Esophagus squamous epithelium (tissue), 5 donors: ENCODE measurements around the gene ADAMTSL3. TPM values are rescaled to one million over a fixed set of nuclear protein-coding genes. Genes with fewer than 3 reads are reported as not detected.

Experiments
- DNase-seq: peaks from one replicate; lab custom pipeline; 2025; lab: John Stamatoyannopoulos, UW
- H3K27ac ChIP-seq, 4 donors: fragments of 200-600 bp; sonication (generic); one replicate each; pipeline ENCODE4 v1.5.1; 2016 to 2019; ENCODE audit warnings: mild to moderate bottlenecking in 1 of 4
- H3K27me3 ChIP-seq, 4 donors: fragments of 200-600 bp; sonication (generic); 1 replicate in 3 of 4; 2 replicates in 1 of 4; pipeline versions ENCODE4 v1.5.1 to v1.6.0; 2017 to 2021; ENCODE audit warnings: antibody characterized with exemption in 1 of 4
- H3K36me3 ChIP-seq, 3 donors: fragments of 200-600 bp; sonication (generic); one replicate each; pipeline ENCODE4 v1.5.1; 2016 to 2019
- H3K4me1 ChIP-seq, 3 donors: fragments of 200-600 bp; sonication (generic); one replicate each; pipeline ENCODE4 v1.5.1; 2017 to 2019
- H3K4me3 ChIP-seq, 4 donors: fragments of 200-600 bp; sonication (generic); 1 replicate in 3 of 4; 2 replicates in 1 of 4; pipeline ENCODE4 v1.5.1; 2016 to 2019; ENCODE audit warnings: mild to moderate bottlenecking in 2 of 4, moderate library complexity in 1 of 4
- H3K9me3 ChIP-seq, 3 donors: fragments of 200-600 bp; sonication (generic); one replicate each; pipeline ENCODE4 v1.5.1; 2016 to 2019
- POLR2A ChIP-seq, 4 donors: fragments of 450-650 bp; IDR thresholded peaks; one replicate each; pipeline ENCODE4 v1.6.1; 2017; ENCODE audit warnings: antibody characterized with exemption in 4 of 4, mild to moderate bottlenecking in 4 of 4, moderate library complexity in 3 of 4
- WGBS, 2 donors: methylation state at CpG; one replicate each; pipeline ENCODE4 v1.1.5; 2018; 5-methylcytosine and 5-hydroxymethylcytosine counted together
- intact Hi-C: fragments of 100-400 bp; cut with DNase I; formaldehyde crosslinking; loops from one replicate; pipeline ENCODE4 v1.15.0; 2022
- total RNA-seq, 4 donors: library from RNA; depleted of rRNA; stranded (reverse); fragments of >200 nt; gene quantifications; one replicate each; pipeline ENCODE4 v1.1.0, GENCODE V29; 2016
- TF ChIP-seq, protein P1 (sequence below), 6 experiments: fragments of 450-650 bp in 4 of 6; fragments of 200-600 bp in 2 of 6; sonication (generic) in 2 of 6; IDR thresholded peaks; one replicate each; pipeline ENCODE4 v1.5.1; 2016 to 2019; ENCODE audit warnings: antibody characterized with exemption in 6 of 6, mild to moderate bottlenecking in 4 of 6, moderate library complexity in 4 of 6
- donor health status: DM: yes; HTN: yes; CAD: no.

ADAMTSL3 gene
- total RNA-seq, 4 donors from 2014 or later: 0.11 to 3.2 (median 0.79) TPM

- Histone ChIP-seq H3K36me3 (no peaks in the 10 kb centered on the region), H3K4me3 (no peak overlapping the region), H3K4me1 (no peaks in the 10 kb centered on the region), H3K9me3 (no peaks in the 10 kb centered on the region), H3K27ac (no peak overlapping the region), H3K27me3 (no peaks in the 10 kb centered on the region)
- intact Hi-C loops: no loop called here
- WGBS, 2 donors: 49 to 61% methylated on average over 3 of the region's 3 CpGs
- TF ChIP-seq, protein P1, sequence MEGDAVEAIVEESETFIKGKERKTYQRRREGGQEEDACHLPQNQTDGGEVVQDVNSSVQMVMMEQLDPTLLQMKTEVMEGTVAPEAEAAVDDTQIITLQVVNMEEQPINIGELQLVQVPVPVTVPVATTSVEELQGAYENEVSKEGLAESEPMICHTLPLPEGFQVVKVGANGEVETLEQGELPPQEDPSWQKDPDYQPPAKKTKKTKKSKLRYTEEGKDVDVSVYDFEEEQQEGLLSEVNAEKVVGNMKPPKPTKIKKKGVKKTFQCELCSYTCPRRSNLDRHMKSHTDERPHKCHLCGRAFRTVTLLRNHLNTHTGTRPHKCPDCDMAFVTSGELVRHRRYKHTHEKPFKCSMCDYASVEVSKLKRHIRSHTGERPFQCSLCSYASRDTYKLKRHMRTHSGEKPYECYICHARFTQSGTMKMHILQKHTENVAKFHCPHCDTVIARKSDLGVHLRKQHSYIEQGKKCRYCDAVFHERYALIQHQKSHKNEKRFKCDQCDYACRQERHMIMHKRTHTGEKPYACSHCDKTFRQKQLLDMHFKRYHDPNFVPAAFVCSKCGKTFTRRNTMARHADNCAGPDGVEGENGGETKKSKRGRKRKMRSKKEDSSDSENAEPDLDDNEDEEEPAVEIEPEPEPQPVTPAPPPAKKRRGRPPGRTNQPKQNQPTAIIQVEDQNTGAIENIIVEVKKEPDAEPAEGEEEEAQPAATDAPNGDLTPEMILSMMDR (IDR thresholded peaks at IDR 0.05): no peak
- TF ChIP-seq POLR2A (IDR thresholded peaks at IDR 0.05): no peak
- DNase-seq: no peak
Observed at GRCh38 chr15:83665480-83665879, 11.6 kb downstream of the ADAMTSL3 start.

GRCh38 chr15:83670672-83671229 lies 16.8 kb downstream of the ADAMTSL3 start:
- intact Hi-C loops: no loop called here
- H3K27me3 ChIP-seq: no peaks in the 10 kb centered on the region
- 78 to 93% methylated on average over 1 of the region's 1 CpG for WGBS, 2 donors

GRCh38 chr15:83671603-83672002 lies 17.7 kb downstream of the ADAMTSL3 start:
- intact Hi-C loops: no loop called here

More at GRCh38 chr15:83670672-83671229, 16.8 kb downstream of the ADAMTSL3 start:
- no peaks in the 10 kb centered on the region for H3K4me1 ChIP-seq
- H3K36me3 ChIP-seq: no peaks in the 10 kb centered on the region
- TF ChIP-seq POLR2A (IDR thresholded peaks at IDR 0.05): no peak
- TF ChIP-seq, protein P1 (IDR thresholded peaks at IDR 0.05): no peak
- H3K4me3 ChIP-seq: no peak overlapping the region
- no peak overlapping the region for H3K27ac ChIP-seq
- no peaks in the 10 kb centered on the region for H3K9me3 ChIP-seq
- DNase-seq: no peak

GRCh38 chr15:83673385-83673784 lies 19.5 kb downstream of the ADAMTSL3 start:
- Histone ChIP-seq H3K27me3 (no peaks in the 10 kb centered on the region), H3K36me3 (no peaks in the 10 kb centered on the region), H3K27ac (no peak overlapping the region), H3K4me1 (no peaks in the 10 kb centered on the region), H3K4me3 (no peak overlapping the region), H3K9me3 (no peaks in the 10 kb centered on the region)
- TF ChIP-seq, protein P1 (IDR thresholded peaks at IDR 0.05): no peak
- no peak for TF ChIP-seq POLR2A (IDR thresholded peaks at IDR 0.05)
- WGBS, 2 donors: 63 to 89% methylated on average over 1 of the region's 1 CpG
- intact Hi-C loops: no loop called here
- DNase-seq: no peak

More at GRCh38 chr15:83671603-83672002, 17.7 kb downstream of the ADAMTSL3 start:
- Histone ChIP-seq H3K4me3 (no peak overlapping the region), H3K27me3 (no peaks in the 10 kb centered on the region), H3K4me1 (no peaks in the 10 kb centered on the region), H3K36me3 (no peaks in the 10 kb centered on the region), H3K27ac (no peak overlapping the region), H3K9me3 (no peaks in the 10 kb centered on the region)
- 79% methylated on average over 2 of the region's 2 CpGs for WGBS, 2 donors
- no peak for TF ChIP-seq POLR2A (IDR thresholded peaks at IDR 0.05)
- TF ChIP-seq, protein P1 (IDR thresholded peaks at IDR 0.05): no peak
- DNase-seq: no peak

DNA sequence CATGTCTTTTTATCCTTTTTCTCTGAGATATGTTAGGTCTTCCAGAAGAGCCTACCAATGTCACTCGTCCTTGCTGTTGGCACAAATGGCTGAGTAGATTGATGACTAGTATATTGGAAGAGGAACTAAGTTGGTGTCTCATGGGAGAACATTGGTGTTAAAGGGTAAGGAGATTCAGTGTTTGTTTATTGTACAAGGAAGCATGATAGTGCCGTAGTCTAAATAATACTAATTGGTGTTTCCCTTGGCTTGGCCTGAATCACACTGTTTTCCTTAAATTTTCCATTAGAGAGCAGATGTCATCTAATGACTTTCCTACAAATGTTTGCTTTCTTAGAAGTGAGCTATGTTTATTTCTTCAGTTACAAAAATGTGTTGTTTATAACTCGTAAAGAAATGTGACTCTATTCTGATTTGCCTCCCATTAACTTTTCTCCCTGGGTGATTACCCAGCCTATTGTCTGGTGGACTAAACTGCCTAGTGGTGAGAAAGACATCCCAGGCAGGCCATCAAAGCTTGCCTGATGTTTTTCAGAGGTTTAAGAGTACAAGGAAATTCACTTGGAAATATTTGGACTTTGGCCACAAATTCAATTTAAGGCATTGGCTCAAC lies 28.7 kb downstream of the ADAMTSL3 start:
- intact Hi-C loops: no loop called here
- H3K27me3 ChIP-seq: peaks cover 0 to 3% (median 0%) of the 10 kb centered on the region in 4 donors
- no peaks in the 10 kb centered on the region for H3K36me3 ChIP-seq
- no peak overlapping the region for H3K27ac ChIP-seq
- WGBS, 2 donors: 41 to 62% methylated on average over 3 of the region's 3 CpGs
- DNase-seq: no peak
- H3K9me3 ChIP-seq: peaks cover 0 to 8% (median 0%) of the 10 kb centered on the region in 3 donors
- H3K4me1 ChIP-seq: no peaks in the 10 kb centered on the region
- H3K4me3 ChIP-seq: no peak overlapping the region
- no peak for TF ChIP-seq POLR2A (IDR thresholded peaks at IDR 0.05)
- TF ChIP-seq, protein P1 (IDR thresholded peaks at IDR 0.05): no peak
